ENCODE measurements around the gene B4GALNT3.

Gene B4GALNT3

GRCh38 chr12:490260-490659 is 30.5 kb downstream of the B4GALNT3 start:
- Histone ChIP-seq H3K36me3 (ENCODE audit: control insufficient read depth, insufficient read depth, low read length) (peaks cover 3% of the 10 kb centered on the region), H3K4me3 (ENCODE audit: extremely low read depth, insufficient read depth, low read length, poor library complexity, severe bottlenecking) (no peak overlapping the region), H3K9me3 (ENCODE audit: control insufficient read depth, low read length) (peaks cover 11% of the 10 kb centered on the region), H3K4me1 (ENCODE audit: control insufficient read depth, insufficient read depth, low read length, poor library complexity, severe bottlenecking) (no peaks in the 10 kb centered on the region), H3K27ac (ENCODE audit: low read depth, low read length, severe bottlenecking) (no peak overlapping the region)

- WGBS, 2 experiments (ENCODE audit: insufficient coverage in 2 of 2) = 94 to 100% methylated on average over 2 of the region's 3 CpGs
- Histone ChIP-seq H3K4me1 (ENCODE audit: control insufficient read depth, insufficient read depth, low read length, poor library complexity, severe bottlenecking) (peaks cover 11% of the 10 kb centered on the region), H3K27ac (ENCODE audit: low read depth, low read length, severe bottlenecking) (no peak overlapping the region), H3K9me3 (ENCODE audit: control insufficient read depth, low read length) (peaks cover 5% of the 10 kb centered on the region), H3K36me3 (ENCODE audit: control insufficient read depth, insufficient read depth, low read length) (no peaks in the 10 kb centered on the region), H3K4me3 (ENCODE audit: extremely low read depth, insufficient read depth, low read length, poor library complexity, severe bottlenecking) (no peak overlapping the region)
Measured at GRCh38 chr12:495466-495865, 35.7 kb downstream of the B4GALNT3 start.

- Histone ChIP-seq H3K36me3 (ENCODE audit: control insufficient read depth, insufficient read depth, low read length) (no peaks in the 10 kb centered on the region), H3K27ac (ENCODE audit: low read depth, low read length, severe bottlenecking) (no peak overlapping the region), H3K4me1 (ENCODE audit: control insufficient read depth, insufficient read depth, low read length, poor library complexity, severe bottlenecking) (peaks cover 11% of the 10 kb centered on the region), H3K9me3 (ENCODE audit: control insufficient read depth, low read length) (no peaks in the 10 kb centered on the region), H3K4me3 (ENCODE audit: extremely low read depth, insufficient read depth, low read length, poor library complexity, severe bottlenecking) (no peak overlapping the region)
- WGBS, 2 experiments (ENCODE audit: insufficient coverage in 2 of 2) = 94 to 97% methylated on average over 6 to 7 of the region's 11 CpGs
Measured at GRCh38 chr12:496736-497135, 37.0 kb downstream of the B4GALNT3 start.

- Histone ChIP-seq H3K4me1 (ENCODE audit: control insufficient read depth, insufficient read depth, low read length, poor library complexity, severe bottlenecking) (peaks cover 13% of the 10 kb centered on the region), H3K9me3 (ENCODE audit: control insufficient read depth, low read length) (no peaks in the 10 kb centered on the region), H3K4me3 (ENCODE audit: extremely low read depth, insufficient read depth, low read length, poor library complexity, severe bottlenecking) (no peak overlapping the region), H3K36me3 (ENCODE audit: control insufficient read depth, insufficient read depth, low read length) (no peaks in the 10 kb centered on the region), H3K27ac (ENCODE audit: low read depth, low read length, severe bottlenecking) (peak overlapping the region; percentile 32)
- 85 to 93% methylated on average over 6 to 8 of the region's 9 CpGs for WGBS, 2 experiments (ENCODE audit: insufficient coverage in 2 of 2)
Measured at GRCh38 chr12:497501-498160, 37.9 kb downstream of the B4GALNT3 start.

- WGBS, 2 experiments (ENCODE audit: insufficient coverage in 2 of 2) = 89 to 94% methylated on average over 7 to 8 of the region's 8 CpGs
- H3K4me3 ChIP-seq (ENCODE audit: extremely low read depth, insufficient read depth, low read length, poor library complexity, severe bottlenecking) = no peak overlapping the region
Measured at GRCh38 chr12:499837-500458, 40.2 kb downstream of the B4GALNT3 start.

GRCh38 chr12:501722-502447 is 42.1 kb downstream of the B4GALNT3 start:
- no peaks in the 10 kb centered on the region for H3K36me3 ChIP-seq (ENCODE audit: control insufficient read depth, insufficient read depth, low read length)
- H3K9me3 ChIP-seq (ENCODE audit: control insufficient read depth, low read length) = no peaks in the 10 kb centered on the region
- H3K4me1 ChIP-seq (ENCODE audit: control insufficient read depth, insufficient read depth, low read length, poor library complexity, severe bottlenecking) = peaks cover 23% of the 10 kb centered on the region
- no peak overlapping the region for H3K4me3 ChIP-seq (ENCODE audit: extremely low read depth, insufficient read depth, low read length, poor library complexity, severe bottlenecking)
- WGBS, 2 experiments (ENCODE audit: insufficient coverage in 2 of 2) = 86 to 90% methylated on average over 13 to 14 of the region's 14 CpGs
- no peak overlapping the region for H3K27ac ChIP-seq (ENCODE audit: low read depth, low read length, severe bottlenecking)

More at GRCh38 chr12:499837-500458, 40.2 kb downstream of the B4GALNT3 start:
- Histone ChIP-seq H3K36me3 (ENCODE audit: control insufficient read depth, insufficient read depth, low read length) (no peaks in the 10 kb centered on the region), H3K9me3 (ENCODE audit: control insufficient read depth, low read length) (no peaks in the 10 kb centered on the region), H3K27ac (ENCODE audit: low read depth, low read length, severe bottlenecking) (no peak overlapping the region), H3K4me1 (ENCODE audit: control insufficient read depth, insufficient read depth, low read length, poor library complexity, severe bottlenecking) (peaks cover 23% of the 10 kb centered on the region)

GRCh38 chr12:503111-503761 is 43.5 kb downstream of the B4GALNT3 start:
- peak overlapping the region; percentile 13 for H3K27ac ChIP-seq (ENCODE audit: low read depth, low read length, severe bottlenecking)
- H3K9me3 ChIP-seq (ENCODE audit: control insufficient read depth, low read length) = no peaks in the 10 kb centered on the region
- H3K4me3 ChIP-seq (ENCODE audit: extremely low read depth, insufficient read depth, low read length, poor library complexity, severe bottlenecking) = no peak overlapping the region
- peaks cover 24% of the 10 kb centered on the region for H3K4me1 ChIP-seq (ENCODE audit: control insufficient read depth, insufficient read depth, low read length, poor library complexity, severe bottlenecking)
- H3K36me3 ChIP-seq (ENCODE audit: control insufficient read depth, insufficient read depth, low read length) = no peaks in the 10 kb centered on the region
- 79 to 82% methylated on average over 5 of the region's 7 CpGs for WGBS, 2 experiments (ENCODE audit: insufficient coverage in 2 of 2)

GRCh38 chr12:505221-505620 is 45.5 kb downstream of the B4GALNT3 start:
- no peaks in the 10 kb centered on the region for H3K9me3 ChIP-seq (ENCODE audit: control insufficient read depth, low read length)
- WGBS, 2 experiments (ENCODE audit: insufficient coverage in 2 of 2) = 84 to 100% methylated on average over 2 to 4 of the region's 4 CpGs

GRCh38 chr12:507391-507796 is 47.7 kb downstream of the B4GALNT3 start:
- Histone ChIP-seq H3K4me1 (ENCODE audit: control insufficient read depth, insufficient read depth, low read length, poor library complexity, severe bottlenecking) (peaks cover 42% of the 10 kb centered on the region), H3K36me3 (ENCODE audit: control insufficient read depth, insufficient read depth, low read length) (no peaks in the 10 kb centered on the region), H3K27ac (ENCODE audit: low read depth, low read length, severe bottlenecking) (no peak overlapping the region), H3K4me3 (ENCODE audit: extremely low read depth, insufficient read depth, low read length, poor library complexity, severe bottlenecking) (no peak overlapping the region), H3K9me3 (ENCODE audit: control insufficient read depth, low read length) (no peaks in the 10 kb centered on the region)
- 92 to 96% methylated on average over 4 to 6 of the region's 9 CpGs for WGBS, 2 experiments (ENCODE audit: insufficient coverage in 2 of 2)

More at GRCh38 chr12:505221-505620, 45.5 kb downstream of the B4GALNT3 start:
- H3K36me3 ChIP-seq (ENCODE audit: control insufficient read depth, insufficient read depth, low read length) = no peaks in the 10 kb centered on the region
- H3K27ac ChIP-seq (ENCODE audit: low read depth, low read length, severe bottlenecking) = no peak overlapping the region
- peaks cover 33% of the 10 kb centered on the region for H3K4me1 ChIP-seq (ENCODE audit: control insufficient read depth, insufficient read depth, low read length, poor library complexity, severe bottlenecking)
- no peak overlapping the region for H3K4me3 ChIP-seq (ENCODE audit: extremely low read depth, insufficient read depth, low read length, poor library complexity, severe bottlenecking)

- WGBS, 2 experiments (ENCODE audit: insufficient coverage in 2 of 2) = 90 to 96% methylated on average over 2 of the region's 2 CpGs
- no peak overlapping the region for H3K27ac ChIP-seq (ENCODE audit: low read depth, low read length, severe bottlenecking)
- no peaks in the 10 kb centered on the region for H3K9me3 ChIP-seq (ENCODE audit: control insufficient read depth, low read length)
- peaks cover 35% of the 10 kb centered on the region for H3K4me1 ChIP-seq (ENCODE audit: control insufficient read depth, insufficient read depth, low read length, poor library complexity, severe bottlenecking)
- no peaks in the 10 kb centered on the region for H3K36me3 ChIP-seq (ENCODE audit: control insufficient read depth, insufficient read depth, low read length)
- H3K4me3 ChIP-seq (ENCODE audit: extremely low read depth, insufficient read depth, low read length, poor library complexity, severe bottlenecking) = no peak overlapping the region
Measured at GRCh38 chr12:508145-508544, 48.4 kb downstream of the B4GALNT3 start.

Measured in mesodermal cell (in vitro differentiated cells).